Keratinocyte (primary cell): ENCODE data around the gene RAB8B. TPM values are rescaled to one million over a fixed set of nuclear protein-coding genes. Genes with fewer than 3 reads are reported as not detected.
"Not testable (repeated sequence)": the region's sequence is repeated elsewhere in the genome, so short reads cannot be mapped to it uniquely, and the experiment has no call there.

Experiments
- DNase-seq: peaks from one replicate; pipeline ENCODE4 v3.0.0-alpha.2; 2011; ENCODE audit warnings: low read depth, missing footprints, low spot score
- FAIRE-seq: peaks from 2 replicates; lab custom pipeline; 2011; peaks lifted over from hg19 to GRCh38; lab: Jason Lieb, UNC
- H2AFZ ChIP-seq: 2 replicates; pipeline ENCODE4 v1.6.0; 2012; ENCODE audit warnings: low read length, control low read depth, inconsistent platforms; ENCODE audit not compliant: control insufficient read depth
- H3K27ac ChIP-seq: 2 replicates; pipeline ENCODE4 v1.5.1; 2011; ENCODE audit warnings: low read length; ENCODE audit not compliant: control insufficient read depth, insufficient read depth
- H3K27me3 ChIP-seq: 3 replicates; pipeline ENCODE4 v1.6.0; 2011; ENCODE audit warnings: low read length; ENCODE audit not compliant: control insufficient read depth, insufficient read depth; ENCODE audit errors: extremely low read depth
- H3K36me3 ChIP-seq, 2 experiments: 2 replicates in 1 of 2; 3 replicates in 1 of 2; pipeline ENCODE4 v1.5.1; 2011; ENCODE audit warnings: low read length in 2 of 2, mild to moderate bottlenecking in 1 of 2; ENCODE audit not compliant: control insufficient read depth in 2 of 2, insufficient read depth in 2 of 2; ENCODE audit errors: extremely low read depth in 1 of 2
- H3K4me1 ChIP-seq: 3 replicates; pipeline ENCODE4 v1.5.1; 2011; ENCODE audit warnings: low read length; ENCODE audit not compliant: control insufficient read depth, insufficient read depth; ENCODE audit errors: extremely low read depth
- H3K4me2 ChIP-seq: 3 replicates; pipeline ENCODE4 v1.6.0; 2011; ENCODE audit warnings: low read depth, low read length; ENCODE audit not compliant: control insufficient read depth, insufficient read depth; ENCODE audit errors: extremely low read depth
- H3K4me3 ChIP-seq, 3 experiments: fragments of 200-600 bp in 1 of 3; sonication (generic) in 1 of 3; 2 replicates in 2 of 3; 3 replicates in 1 of 3; pipeline ENCODE4 v1.5.1; 2011 to 2016; ENCODE audit warnings: low read length in 3 of 3, mild to moderate bottlenecking in 3 of 3, control low read depth in 2 of 3, inconsistent platforms in 1 of 3, low read depth in 1 of 3, mixed read lengths in 1 of 3, mixed run types in 1 of 3, moderate library complexity in 1 of 3; ENCODE audit not compliant: control insufficient read depth in 2 of 3, insufficient read depth in 2 of 3; ENCODE audit errors: extremely low read depth in 1 of 3
- H3K79me2 ChIP-seq: 2 replicates; pipeline ENCODE4 v1.6.0; 2012; ENCODE audit warnings: low read length; ENCODE audit not compliant: control insufficient read depth, insufficient read depth
- H3K9ac ChIP-seq: 3 replicates; pipeline ENCODE4 v1.6.0; 2011; ENCODE audit warnings: low read length; ENCODE audit not compliant: control insufficient read depth, insufficient read depth; ENCODE audit errors: extremely low read depth
- H3K9me1 ChIP-seq: 3 replicates; pipeline ENCODE4 v1.6.0; 2011; ENCODE audit warnings: low read length; ENCODE audit not compliant: control insufficient read depth, insufficient read depth; ENCODE audit errors: extremely low read depth
- H3K9me3 ChIP-seq: 2 replicates; pipeline ENCODE4 v1.5.1; 2012; ENCODE audit warnings: low read depth, low read length; ENCODE audit not compliant: control insufficient read depth
- H4K20me1 ChIP-seq: 3 replicates; pipeline ENCODE4 v1.6.0; 2011; ENCODE audit warnings: low read length; ENCODE audit not compliant: control insufficient read depth, insufficient read depth; ENCODE audit errors: extremely low read depth
- CTCF ChIP-seq, 3 experiments: IDR thresholded peaks in 1 of 3; conservative IDR thresholded peaks in 1 of 3; optimal IDR thresholded peaks in 1 of 3; 2 replicates in 2 of 3; 3 replicates in 1 of 3; pipeline versions ENCODE3 to v1.5.1; 2011; ENCODE audit warnings: low read length in 3 of 3, mild to moderate bottlenecking in 3 of 3, moderate library complexity in 2 of 3, control low read depth in 1 of 3, inconsistent platforms in 1 of 3; ENCODE audit not compliant: insufficient read depth in 2 of 3; ENCODE audit errors: extremely low read depth in 1 of 3
- EZH2 ChIP-seq: IDR thresholded peaks from one replicate; pipeline ENCODE4 v1.6.1; 2012; ENCODE audit warnings: inconsistent platforms, mild to moderate bottlenecking, low read length, moderate library complexity
- dilution Hi-C: fragments of 300-500 bp; cut with MboI; formaldehyde crosslinking; loops from one replicate; pipeline ENCODE4 v1.7.0; 2020; ENCODE audit warnings: low sequenced_read_pairs; ENCODE audit not compliant: extremely low pct_ligation_motif_present
- polyA plus RNA-seq, 5 experiments: library from polyadenylated mRNA; depleted of rRNA in 3 of 5; stranded (reverse) in 3 of 5; stranded (forward) in 1 of 5; unstranded in 1 of 5; fragments of >200 nt; gene quantifications; 1 replicate in 1 of 5; 2 replicates in 3 of 5; 3 replicates in 1 of 5; pipeline versions ENCODE4 v1.2.1 to v1.2.3, GENCODE V29; 2011 to 2012; ENCODE audit warnings: missing spikeins in 2 of 5, low read depth in 1 of 5, low replicate concordance in 1 of 5

Gene RAB8B
- polyA plus RNA-seq, 1 donor (not counting 4 experiments of a cell fraction or from before 2014, with no cell fraction given): 31.2 TPM

- Histone ChIP-seq H3K27ac (no peak overlapping the region), H3K9ac (no peak overlapping the region), H3K79me2 (peaks cover 18% of the 10 kb centered on the region), H3K4me2 (no peak overlapping the region), H2AFZ (no peak overlapping the region), H3K4me3 (no peak overlapping the region), H3K9me3 (no peaks in the 10 kb centered on the region), H3K9me1 (no peaks in the 10 kb centered on the region), H3K4me1 (no peaks in the 10 kb centered on the region), H4K20me1 (no peaks in the 10 kb centered on the region), H3K36me3 (peaks cover 0 to 2% of the 10 kb centered on the region in 2 experiments), H3K27me3 (no peaks in the 10 kb centered on the region)
- dilution Hi-C loops: no loop called here
- FAIRE-seq: no peak
- no peak for DNase-seq
- TF ChIP-seq EZH2 (no peak), CTCF (optimal IDR thresholded peaks at IDR 0.05 in 1 of 3, IDR thresholded peaks at IDR 0.05 in 1 of 3, conservative IDR thresholded peaks at IDR 0.05 in 1 of 3; ENCODE audit: extremely low read depth in 1 of 3, insufficient read depth in 2 of 3, low read length in 3 of 3) (no peak)
Measured at GRCh38 chr15:63206079-63206478, 16.7 kb downstream of the RAB8B start.

- H3K9me1 ChIP-seq, FAIRE-seq, dilution Hi-C loops, H3K4me1 ChIP-seq, H3K27me3 ChIP-seq, H3K4me2 ChIP-seq, H3K36me3 ChIP-seq, H3K4me3 ChIP-seq, H3K27ac ChIP-seq, H4K20me1 ChIP-seq, H3K9me3 ChIP-seq, H3K9ac ChIP-seq, H2AFZ ChIP-seq, DNase-seq: not testable (repeated sequence)
- H3K79me2 ChIP-seq: peaks cover 16% of the 10 kb centered on the region
Measured at GRCh38 chr15:63208824-63209223, 19.4 kb downstream of the RAB8B start.
